Non-pigmented ciliary epithelial cell (primary cell): ENCODE data around the gene ALOX5.

Experiments
- DNase-seq: peaks from one replicate; pipeline ENCODE4 v3.0.0-alpha.2; 2010; ENCODE audit warnings: low read depth

Gene ALOX5

GRCh38 chr10:45443101-45444009 is 69.3 kb downstream of the ALOX5 start:
- no peak for DNase-seq

GRCh38 chr10:45444022-45444421 is 70.0 kb downstream of the ALOX5 start:
- DNase-seq = no peak

- DNase-seq = no peak
Observed at GRCh38 chr10:45444976-45445898, 71.2 kb downstream of the ALOX5 start.

GRCh38 chr10:45446858-45447257 is 72.8 kb downstream of the ALOX5 start:
- DNase-seq = no peak

GRCh38 chr10:45447416-45447815 is 73.4 kb downstream of the ALOX5 start:
- no peak for DNase-seq

GRCh38 chr10:45450866-45451265 is 76.8 kb downstream of the ALOX5 start:
- no peak for DNase-seq

- DNase-seq = no peak
Observed at GRCh38 chr10:45451407-45451806, 77.4 kb downstream of the ALOX5 start.

- DNase-seq = no peak
Observed at GRCh38 chr10:45452268-45452667, 78.3 kb downstream of the ALOX5 start.

GRCh38 chr10:45452743-45453452 is 78.9 kb downstream of the ALOX5 start:
- no peak for DNase-seq

GRCh38 chr10:45453639-45454255 is 79.7 kb downstream of the ALOX5 start:
- DNase-seq = no peak

- DNase-seq = no peak
Observed at GRCh38 chr10:45454262-45454661, 80.2 kb downstream of the ALOX5 start.

- no peak for DNase-seq
Observed at GRCh38 chr10:45454859-45455258, 80.8 kb downstream of the ALOX5 start.

GRCh38 chr10:45456233-45456632 is 82.2 kb downstream of the ALOX5 start:
- no peak for DNase-seq

GRCh38 chr10:45456822-45457221 is 82.8 kb downstream of the ALOX5 start:
- no peak for DNase-seq

- DNase-seq = no peak
Observed at GRCh38 chr10:45457487-45457886, 83.5 kb downstream of the ALOX5 start.

- DNase-seq = no peak
Observed at GRCh38 chr10:45460235-45460878, 86.3 kb downstream of the ALOX5 start.

GRCh38 chr10:45461034-45461433 is 87.0 kb downstream of the ALOX5 start:
- DNase-seq = no peak

- peak; percentile 10 for DNase-seq
Observed at GRCh38 chr10:45463244-45464116, 89.5 kb downstream of the ALOX5 start.

- peak; percentile 23 for DNase-seq
Observed at GRCh38 chr10:45464958-45465567, 91.0 kb downstream of the ALOX5 start.

- DNase-seq = no peak
Observed at GRCh38 chr10:45466784-45467183, 92.8 kb downstream of the ALOX5 start.
